Body of pancreas (tissue), 4 donors: ENCODE results near the gene RNF2. TPM values are rescaled to one million over a fixed set of nuclear protein-coding genes. Genes with fewer than 3 reads are reported as not detected.

Experiments used
- ATAC-seq: fragments of 150-250 bp; one replicate; pipeline ENCODE4 v1.9.1; 2016
- DNase-seq, 4 donors: peaks; one replicate each; pipeline ENCODE4 v3.0.0-alpha.2; 2019
- H3K27ac ChIP-seq, 4 donors: fragments of 200-600 bp; sonication (generic); 1 replicate in 3 of 4; 2 replicates in 1 of 4; pipeline versions ENCODE4 v1.5.1 to v1.6.1; 2016 to 2019; ENCODE audit warnings: mild to moderate bottlenecking in 1 of 4, mixed read lengths in 1 of 4, moderate library complexity in 1 of 4
- H3K27me3 ChIP-seq, 2 donors: fragments of 200-600 bp; sonication (generic); one replicate each; pipeline ENCODE4 v1.6.0; 2016; ENCODE audit warnings: mild to moderate bottlenecking in 1 of 2
- H3K36me3 ChIP-seq, 2 donors: fragments of 200-600 bp; sonication (generic); replicated peaks in 1 of 2; 2 replicates each; pipeline ENCODE4 v1.5.1; 2016; ENCODE audit warnings: low read depth in 2 of 2; ENCODE audit not compliant: insufficient read depth in 1 of 2
- H3K4me1 ChIP-seq: fragments of 200-600 bp; sonication (generic); one replicate; pipeline ENCODE4 v1.6.0; 2016
- H3K4me3 ChIP-seq, 2 donors: fragments of 200-600 bp; sonication (generic); 1 replicate in 1 of 2; 2 replicates in 1 of 2; pipeline ENCODE4 v1.5.1; 2016 to 2019
- H3K9me3 ChIP-seq, 3 donors: fragments of 200-600 bp; sonication (generic); 1 replicate in 2 of 3; 2 replicates in 1 of 3; pipeline ENCODE4 v1.5.1; 2016
- POLR2A ChIP-seq, 3 donors: fragments of 450-650 bp; IDR thresholded peaks; one replicate each; pipeline ENCODE4 v1.6.1; 2016; ENCODE audit warnings: antibody characterized with exemption in 3 of 3, mild to moderate bottlenecking in 2 of 3
- WGBS, 2 donors: methylation state at CpG; one replicate each; pipeline ENCODE4 v1.1.5; 2017; 5-methylcytosine and 5-hydroxymethylcytosine counted together
- intact Hi-C: fragments of 100-400 bp; cut with DNase I; formaldehyde crosslinking; loops from one replicate; pipeline ENCODE4 v1.15.1; 2023
- total RNA-seq, 2 donors: library from RNA; depleted of rRNA; stranded (reverse); fragments of >200 nt; gene quantifications; one replicate each; pipeline ENCODE4 v1.1.0, GENCODE V29; 2016
- TF ChIP-seq, protein P1 (sequence below), 7 experiments: fragments of 450-650 bp in 4 of 7; fragments of 200-600 bp in 3 of 7; sonication (generic) in 3 of 7; IDR thresholded peaks; one replicate each; pipeline ENCODE4 v1.5.1; 2016 to 2019; ENCODE audit warnings: antibody characterized with exemption in 7 of 7

RNF2 gene
- total RNA-seq, 2 donors from 2014 or later: 9.9 TPM

DNA sequence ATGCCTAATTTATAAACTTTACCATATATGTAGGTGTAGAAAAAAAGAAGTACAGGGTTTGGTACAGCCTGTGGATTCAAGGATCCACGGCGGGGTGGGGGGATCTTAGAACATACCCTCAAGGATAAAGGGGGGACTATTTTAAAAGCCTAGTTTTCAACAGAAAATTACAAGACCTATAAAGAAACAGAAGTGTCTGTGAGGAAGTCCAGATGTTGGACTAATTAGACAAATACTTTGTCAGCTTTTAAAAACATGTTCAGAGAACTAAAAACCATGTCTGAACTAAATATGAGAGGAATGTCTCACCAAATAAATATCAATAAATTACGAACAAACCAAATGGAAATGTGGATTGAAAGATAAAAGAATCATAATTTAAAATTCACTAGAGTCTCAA lies 59.8 kb downstream of the RNF2 start:
- Histone ChIP-seq H3K4me1 (no peaks in the 10 kb centered on the region), H3K4me3 (no peak overlapping the region), H3K9me3 (peaks cover 0 to 5% (median 0%) of the 10 kb centered on the region in 3 donors), H3K27ac (no peak overlapping the region), H3K36me3 (no peaks in the 10 kb centered on the region), H3K27me3 (no peaks in the 10 kb centered on the region)
- DNase-seq: no peak
- TF ChIP-seq, protein P1, sequence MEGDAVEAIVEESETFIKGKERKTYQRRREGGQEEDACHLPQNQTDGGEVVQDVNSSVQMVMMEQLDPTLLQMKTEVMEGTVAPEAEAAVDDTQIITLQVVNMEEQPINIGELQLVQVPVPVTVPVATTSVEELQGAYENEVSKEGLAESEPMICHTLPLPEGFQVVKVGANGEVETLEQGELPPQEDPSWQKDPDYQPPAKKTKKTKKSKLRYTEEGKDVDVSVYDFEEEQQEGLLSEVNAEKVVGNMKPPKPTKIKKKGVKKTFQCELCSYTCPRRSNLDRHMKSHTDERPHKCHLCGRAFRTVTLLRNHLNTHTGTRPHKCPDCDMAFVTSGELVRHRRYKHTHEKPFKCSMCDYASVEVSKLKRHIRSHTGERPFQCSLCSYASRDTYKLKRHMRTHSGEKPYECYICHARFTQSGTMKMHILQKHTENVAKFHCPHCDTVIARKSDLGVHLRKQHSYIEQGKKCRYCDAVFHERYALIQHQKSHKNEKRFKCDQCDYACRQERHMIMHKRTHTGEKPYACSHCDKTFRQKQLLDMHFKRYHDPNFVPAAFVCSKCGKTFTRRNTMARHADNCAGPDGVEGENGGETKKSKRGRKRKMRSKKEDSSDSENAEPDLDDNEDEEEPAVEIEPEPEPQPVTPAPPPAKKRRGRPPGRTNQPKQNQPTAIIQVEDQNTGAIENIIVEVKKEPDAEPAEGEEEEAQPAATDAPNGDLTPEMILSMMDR (IDR thresholded peaks at IDR 0.05): no peak
- TF ChIP-seq POLR2A (IDR thresholded peaks at IDR 0.05): no peak
- WGBS, 2 donors: 93 to 96% methylated on average over 3 of the region's 3 CpGs
- intact Hi-C loops: no loop called here
- no peak for ATAC-seq

DNA sequence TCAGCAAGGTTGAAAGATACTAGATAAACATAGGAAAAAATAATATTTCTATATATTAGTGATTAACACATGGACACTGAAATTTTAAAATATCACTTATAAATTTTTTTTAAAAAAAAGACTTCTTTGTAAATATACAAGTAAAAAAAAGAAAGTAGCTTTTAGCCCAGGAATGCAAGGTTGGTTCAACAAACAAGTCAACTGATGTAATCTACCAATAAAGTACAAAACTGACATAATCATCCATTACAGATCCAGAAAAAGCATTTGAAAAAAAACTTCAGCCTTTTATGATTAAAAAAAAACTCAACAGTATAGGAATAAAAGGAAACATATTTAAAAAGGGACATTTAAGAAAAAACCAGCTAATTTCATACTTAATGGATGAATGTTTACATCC lies 63.0 kb downstream of the RNF2 start:
- no peaks in the 10 kb centered on the region for H3K36me3 ChIP-seq
- ATAC-seq: no peak
- H3K4me1 ChIP-seq: no peaks in the 10 kb centered on the region
- no peak for DNase-seq
- intact Hi-C loops: no loop called here
- H3K27ac ChIP-seq: no peak overlapping the region
- TF ChIP-seq, protein P1 (IDR thresholded peaks at IDR 0.05): no peak
- TF ChIP-seq POLR2A (IDR thresholded peaks at IDR 0.05): no peak
- H3K4me3 ChIP-seq: no peak overlapping the region
- peaks cover 0 to 5% (median 0%) of the 10 kb centered on the region in 3 donors for H3K9me3 ChIP-seq
- H3K27me3 ChIP-seq: no peaks in the 10 kb centered on the region

GRCh38 chr1:185110145-185110544 lies 64.8 kb downstream of the RNF2 start:
- DNase-seq (no peak), ATAC-seq (no peak)
- intact Hi-C loops: no loop called here
- Histone ChIP-seq H3K27me3 (no peaks in the 10 kb centered on the region), H3K27ac (no peak overlapping the region), H3K36me3 (no peaks in the 10 kb centered on the region), H3K4me1 (no peaks in the 10 kb centered on the region), H3K4me3 (no peak overlapping the region), H3K9me3 (peaks cover 0 to 5% (median 0%) of the 10 kb centered on the region in 3 donors)
- TF ChIP-seq, protein P1 (IDR thresholded peaks at IDR 0.05): no peak
- TF ChIP-seq POLR2A (IDR thresholded peaks at IDR 0.05): no peak

DNA sequence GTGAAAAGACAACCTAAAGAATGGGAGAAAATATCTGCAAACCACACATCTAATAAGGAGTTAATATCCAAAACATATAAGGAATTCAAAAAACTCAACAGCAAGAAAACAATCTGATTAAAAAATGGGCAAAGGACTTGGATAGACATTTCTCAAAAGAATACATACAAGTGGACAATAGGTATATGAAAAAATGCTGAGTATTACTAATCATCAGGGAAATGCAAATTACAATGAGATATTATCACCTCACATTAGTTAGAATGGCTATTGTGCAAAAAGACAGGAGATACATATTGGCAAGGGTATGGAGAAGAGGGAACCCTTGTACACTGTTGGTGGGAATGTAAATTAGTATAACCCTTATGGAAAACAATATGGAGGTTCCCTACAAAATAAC lies 66.5 kb downstream of the RNF2 start:
- Histone ChIP-seq H3K4me3 (no peak overlapping the region), H3K27me3 (no peaks in the 10 kb centered on the region), H3K27ac (no peak overlapping the region), H3K4me1 (no peaks in the 10 kb centered on the region), H3K9me3 (peaks cover 0 to 5% (median 0%) of the 10 kb centered on the region in 3 donors), H3K36me3 (no peaks in the 10 kb centered on the region)
- ATAC-seq (no peak), DNase-seq (no peak)
- intact Hi-C loops: no loop called here
- no peak for TF ChIP-seq POLR2A (IDR thresholded peaks at IDR 0.05)
- TF ChIP-seq, protein P1 (IDR thresholded peaks at IDR 0.05): no peak

GRCh38 chr1:185112356-185112755 lies 67.0 kb downstream of the RNF2 start:
- no peak overlapping the region for H3K4me3 ChIP-seq
- ATAC-seq: no peak
- peaks cover 0 to 5% (median 0%) of the 10 kb centered on the region in 3 donors for H3K9me3 ChIP-seq

More at GRCh38 chr1:185112356-185112755, 67.0 kb downstream of the RNF2 start:
- Histone ChIP-seq H3K27me3 (no peaks in the 10 kb centered on the region), H3K36me3 (no peaks in the 10 kb centered on the region), H3K4me1 (no peaks in the 10 kb centered on the region), H3K27ac (no peak overlapping the region)
- intact Hi-C loops: no loop called here
- TF ChIP-seq POLR2A (IDR thresholded peaks at IDR 0.05): no peak
- TF ChIP-seq, protein P1 (IDR thresholded peaks at IDR 0.05): no peak
- 78 to 100% methylated on average over 2 of the region's 2 CpGs for WGBS, 2 donors
- DNase-seq: no peak
